ENCODE results near the gene PDCD6IP.

- TF ChIP-seq CTCF (conservative IDR thresholded peaks at IDR 0.05 in 1 of 2, IDR thresholded peaks at IDR 0.05 in 1 of 2; ENCODE audit: low read depth in 1 of 2, low read length in 2 of 2) (no peak), EZH2 (IDR thresholded peaks at IDR 0.05; ENCODE audit: low read length, missing control alignments) (no peak)
Measured at GRCh38 chr3:33792167-33792892, 6.1 kb upstream of the PDCD6IP start.
